GM19193 (cell line): ENCODE data around the gene RELCH.

ENCODE experiments used
- POLR2A ChIP-seq: IDR thresholded peaks from 4 replicates; pipeline ENCODE4 v1.6.1; 2011; ENCODE audit not compliant: insufficient read depth, insufficient read length; ENCODE audit errors: extremely low read depth

The RELCH gene

DNA sequence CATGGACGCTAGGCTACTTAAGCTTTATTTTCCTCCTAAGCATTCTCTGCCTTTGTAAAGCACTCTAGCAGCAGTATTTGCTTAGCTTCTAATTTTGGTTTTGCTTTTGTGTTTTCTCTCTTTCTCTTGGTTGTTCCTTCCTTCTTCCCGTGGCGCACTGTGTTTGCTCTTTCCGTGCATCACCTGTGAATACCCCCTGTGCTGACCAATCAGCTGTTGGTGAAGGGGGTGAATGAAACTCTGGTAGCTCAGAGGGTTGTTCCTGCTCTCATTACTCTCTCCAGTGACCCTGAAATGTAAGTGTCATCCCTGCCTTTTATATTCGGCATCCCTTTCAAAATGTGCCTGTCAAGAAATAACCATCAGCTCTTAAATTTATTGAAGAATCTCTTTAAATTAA lies 92.5 kb downstream of the RELCH start:
- TF ChIP-seq POLR2A, result no peak

DNA sequence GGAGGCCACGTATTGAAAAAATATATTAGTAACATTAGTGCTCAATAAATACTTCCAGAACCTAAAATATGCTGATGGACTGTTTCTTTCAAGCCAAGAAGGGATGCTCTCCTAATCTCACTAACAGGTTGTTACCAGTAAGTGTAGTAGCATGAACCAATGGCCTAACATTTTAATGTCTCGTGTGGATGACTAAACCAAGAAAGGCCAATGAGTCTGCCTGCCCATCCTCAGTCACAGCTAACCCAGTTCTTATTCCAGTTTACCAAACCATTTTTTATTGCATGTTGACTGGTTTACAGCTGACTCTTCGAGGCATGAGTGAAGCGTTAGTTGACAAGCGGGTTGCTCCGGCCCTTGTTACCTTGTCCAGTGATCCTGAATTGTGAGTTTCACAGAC lies 93.0 kb downstream of the RELCH start:
- TF ChIP-seq POLR2A, result no peak

- no peak for TF ChIP-seq POLR2A
Observed at GRCh38 chr18:62280786-62281185, 93.7 kb downstream of the RELCH start.

DNA sequence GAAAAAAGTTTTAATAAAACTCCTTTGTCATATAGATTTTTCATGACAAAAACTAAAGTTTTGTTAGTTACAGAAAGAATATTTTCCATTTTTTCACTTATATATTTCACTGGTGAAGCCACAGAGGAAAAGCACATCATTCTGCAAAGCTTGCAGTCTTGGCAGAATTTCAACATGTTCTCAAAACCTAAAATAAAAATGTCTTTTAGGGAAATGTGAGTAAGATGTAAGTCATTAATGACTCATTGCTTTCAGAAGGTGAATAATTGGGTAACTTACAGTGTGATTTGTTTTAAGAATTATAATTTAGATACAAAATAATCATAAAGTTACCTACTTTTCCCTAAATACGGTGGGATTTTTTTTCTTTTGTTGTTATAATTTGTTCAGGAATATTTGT lies 94.6 kb downstream of the RELCH start:
- TF ChIP-seq POLR2A, result no peak

DNA sequence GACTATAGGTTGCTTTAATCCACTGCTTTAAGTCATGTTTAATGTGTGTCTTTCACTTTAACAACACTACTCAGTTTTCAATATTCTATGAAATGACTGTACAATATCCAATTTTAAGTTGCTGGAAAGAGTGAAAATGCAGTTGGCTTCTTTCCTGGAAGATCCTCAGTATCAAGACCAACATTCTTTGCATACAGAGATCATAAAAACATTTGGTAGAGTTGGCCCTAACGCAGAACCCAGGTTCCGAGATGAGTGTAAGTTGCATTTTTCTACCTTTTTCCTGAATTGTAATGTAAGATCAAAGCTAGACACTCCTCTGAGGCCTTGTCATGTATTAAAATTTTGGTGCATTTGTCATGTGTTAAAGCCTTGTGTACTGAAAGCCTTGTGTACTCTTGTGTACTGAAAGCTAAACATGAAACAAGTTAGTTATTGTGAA lies 95.2 kb downstream of the RELCH start:
- no peak for TF ChIP-seq POLR2A

GRCh38 chr18:62284637-62285036 lies 97.6 kb downstream of the RELCH start:
- TF ChIP-seq POLR2A, result no peak

DNA sequence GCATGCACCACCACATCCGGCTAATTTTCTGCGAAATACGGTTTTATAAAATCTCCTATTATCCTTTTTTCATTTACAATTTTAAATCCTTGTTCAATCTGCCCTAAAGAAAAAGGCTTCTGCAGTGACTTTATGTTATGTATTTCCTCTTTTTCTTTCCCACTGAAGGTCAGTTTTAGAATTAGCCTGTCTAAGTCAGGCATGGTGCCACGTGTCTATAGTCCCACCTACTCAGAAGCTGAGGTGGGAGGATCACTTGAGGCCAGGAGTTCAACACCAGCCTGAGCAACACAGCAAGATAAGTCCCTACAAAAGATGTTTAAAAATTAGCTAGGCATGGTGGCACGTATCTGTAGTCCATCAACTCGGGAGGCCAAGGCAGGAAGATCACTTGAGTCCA lies 98.2 kb downstream of the RELCH start:
- no peak for TF ChIP-seq POLR2A

- no peak for TF ChIP-seq POLR2A
Observed at GRCh38 chr18:62287781-62288664, 101.0 kb downstream of the RELCH start.

DNA sequence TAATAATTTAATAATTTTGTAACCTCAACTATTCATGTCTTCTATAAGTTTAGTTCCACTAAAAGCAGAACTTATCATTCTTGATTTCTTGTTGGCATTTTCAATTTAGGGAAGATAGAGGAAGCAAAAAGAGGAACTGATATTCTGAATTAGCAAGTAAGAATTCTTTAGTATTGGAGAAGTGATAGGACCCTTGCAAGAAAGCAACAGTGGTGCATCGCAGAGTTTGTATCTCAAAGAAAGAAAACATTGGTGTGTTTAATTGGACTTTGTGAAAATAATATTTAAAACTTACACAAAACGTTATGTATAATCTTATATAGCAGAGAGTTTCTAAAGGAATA lies 101.6 kb downstream of the RELCH start:
- no peak for TF ChIP-seq POLR2A

DNA sequence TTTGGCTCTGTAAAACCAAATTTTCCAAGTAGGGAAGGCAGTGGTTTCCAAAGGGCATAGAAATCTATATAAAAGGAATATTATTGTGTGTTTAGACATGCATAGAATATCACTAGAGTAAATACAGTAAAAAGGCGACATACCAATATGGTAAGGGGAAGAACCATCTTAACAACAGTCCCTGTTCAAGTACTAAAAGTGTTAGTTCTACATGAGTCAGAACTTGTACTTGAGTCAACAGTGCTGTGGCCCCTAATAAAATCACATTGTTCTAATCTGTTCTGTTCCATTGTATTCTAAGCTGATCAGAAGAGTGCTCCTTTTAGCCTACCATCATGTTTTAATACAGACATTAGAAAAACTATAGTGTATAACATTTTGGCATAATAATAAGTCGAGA lies 102.0 kb downstream of the RELCH start:
- no peak for TF ChIP-seq POLR2A

GRCh38 chr18:62294073-62294472 lies 107.0 kb downstream of the RELCH start:
- TF ChIP-seq POLR2A, result no peak

DNA sequence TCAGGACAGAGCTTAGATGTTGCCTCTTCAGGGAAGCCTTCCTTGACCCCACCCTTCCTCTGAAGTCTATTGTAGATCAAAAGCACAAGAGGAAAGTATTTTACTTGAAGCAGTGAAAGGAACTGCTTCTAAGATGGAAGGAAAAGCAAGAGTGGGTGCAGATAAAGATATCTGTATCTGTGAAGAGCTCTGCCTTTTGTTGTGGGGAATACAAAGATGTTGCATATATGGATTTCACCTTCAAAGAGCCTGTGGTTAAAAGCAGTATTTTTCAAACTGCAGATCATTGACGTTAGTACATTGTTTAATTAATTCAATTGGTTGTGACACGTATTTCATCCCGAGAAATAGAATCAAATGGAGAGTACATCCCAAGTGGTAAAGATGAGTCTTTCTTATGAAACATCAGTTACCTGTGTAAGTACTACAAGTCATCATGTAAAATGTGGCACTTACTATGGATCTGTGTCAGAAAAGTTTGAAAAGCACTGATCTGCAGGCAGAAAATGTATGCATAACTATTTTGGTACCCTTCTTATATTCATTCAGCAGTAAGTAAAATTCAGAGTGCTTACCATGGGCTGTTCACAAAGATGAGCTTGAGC lies 113.4 kb downstream of the RELCH start:
- TF ChIP-seq POLR2A, result no peak

GRCh38 chr18:62301322-62301721 lies 114.3 kb downstream of the RELCH start:
- no peak for TF ChIP-seq POLR2A

DNA sequence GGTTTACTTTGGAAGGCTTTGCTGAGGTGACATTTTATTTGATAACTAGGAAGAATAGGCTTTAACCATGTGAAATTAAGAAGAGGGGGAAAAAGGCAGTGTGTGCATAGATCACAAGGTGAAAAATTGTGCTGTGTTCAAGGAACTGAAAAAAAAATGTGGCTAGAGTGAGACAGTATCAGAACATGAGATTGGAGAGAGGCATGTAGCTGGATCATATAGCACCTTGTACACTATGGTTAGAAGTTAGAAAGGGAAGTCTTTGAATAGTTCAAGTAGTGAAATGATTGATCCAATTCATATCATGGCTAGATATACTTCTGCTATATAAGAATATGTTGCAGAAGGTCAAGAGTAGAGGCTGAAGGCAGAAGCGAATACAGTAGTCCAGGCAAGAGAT lies 125.8 kb downstream of the RELCH start:
- no peak for TF ChIP-seq POLR2A

DNA sequence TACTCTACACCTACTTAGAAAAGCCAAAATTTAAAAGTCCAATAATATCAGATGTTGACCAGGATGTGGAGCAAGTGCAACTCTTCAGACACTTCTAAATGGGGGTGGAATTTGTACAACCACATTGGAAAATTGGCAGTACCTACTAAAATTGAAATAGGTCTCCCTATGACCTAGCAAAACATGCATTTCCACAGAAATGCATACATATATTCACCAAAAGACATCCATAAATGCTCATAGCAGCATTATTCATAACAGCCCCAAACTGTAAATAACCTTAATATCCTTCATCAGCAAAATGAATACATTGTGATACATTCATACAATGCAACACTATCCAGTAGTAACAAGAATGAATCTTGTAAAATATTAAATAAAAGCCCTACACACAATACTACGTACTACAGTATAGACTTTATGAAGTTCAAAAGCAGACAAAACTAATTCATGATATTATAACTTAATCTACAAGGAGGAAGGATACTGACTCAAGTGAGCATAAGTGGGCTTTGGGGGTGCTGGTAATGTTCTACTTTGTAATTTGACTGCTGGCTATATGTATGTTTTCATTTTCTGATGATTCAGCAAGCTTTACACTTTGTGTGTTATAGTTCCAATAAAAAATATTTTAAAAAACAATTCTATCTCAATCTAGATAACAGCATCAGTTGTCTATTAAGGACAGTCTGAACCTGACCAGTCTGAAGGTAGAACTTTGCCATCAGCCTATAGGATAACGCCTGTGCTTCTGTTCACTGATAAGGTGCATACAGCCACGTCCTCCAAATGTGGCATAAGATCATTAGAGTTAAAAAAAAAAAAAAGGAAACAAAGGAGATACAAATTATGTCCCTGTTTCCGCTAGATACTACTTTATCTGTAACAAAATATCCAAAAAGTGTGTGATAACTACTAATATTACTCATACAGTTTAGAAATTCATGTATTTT lies 131.4 kb downstream of the RELCH start:
- TF ChIP-seq POLR2A, result no peak
